AG08396 (cell line): Measurements from ENCODE around the gene ETV3L.
A peak's percentile ranks its signal among the peaks of the same experiment; 100 is the strongest.

ENCODE experiments used
- DNase-seq: peaks from one replicate; pipeline ENCODE4 v3.0.0; 2012; ENCODE audit warnings: low spot score, mixed read lengths

The ETV3L gene

GRCh38 chr1:157099633-157100009, at the start of gene ETV3L:
Gene ETV3L (minus strand): TSS chr1:157099808. CDS start chr1:157099523, 285 bp downstream.
- no peak for DNase-seq

GRCh38 chr1:157147906-157148700, 48.5 kb upstream of the ETV3L start:
- DNase-seq: no peak

- DNase-seq: no peak
Observed at GRCh38 chr1:157147037-157147436, 47.4 kb upstream of the ETV3L start.

DNA sequence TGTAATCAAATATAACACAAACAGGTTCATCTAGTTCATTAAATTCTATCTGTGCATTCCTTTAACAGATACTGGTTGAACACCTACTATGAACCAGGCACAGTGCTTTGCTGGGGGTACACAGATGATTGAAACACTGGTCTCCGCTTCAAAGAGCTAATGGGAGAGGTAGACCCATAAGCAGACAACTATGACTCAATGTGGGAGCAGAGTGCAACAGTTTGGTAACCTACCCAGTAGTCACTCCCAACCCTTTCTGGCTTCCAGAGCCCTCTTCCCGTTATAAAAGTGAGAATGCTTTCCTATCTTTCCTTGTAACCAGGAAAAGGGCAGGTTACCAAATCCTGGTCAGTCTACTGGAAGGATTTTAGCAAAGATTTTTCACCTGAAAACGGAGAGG, 46.6 kb upstream of the ETV3L start:
- no peak for DNase-seq

DNA sequence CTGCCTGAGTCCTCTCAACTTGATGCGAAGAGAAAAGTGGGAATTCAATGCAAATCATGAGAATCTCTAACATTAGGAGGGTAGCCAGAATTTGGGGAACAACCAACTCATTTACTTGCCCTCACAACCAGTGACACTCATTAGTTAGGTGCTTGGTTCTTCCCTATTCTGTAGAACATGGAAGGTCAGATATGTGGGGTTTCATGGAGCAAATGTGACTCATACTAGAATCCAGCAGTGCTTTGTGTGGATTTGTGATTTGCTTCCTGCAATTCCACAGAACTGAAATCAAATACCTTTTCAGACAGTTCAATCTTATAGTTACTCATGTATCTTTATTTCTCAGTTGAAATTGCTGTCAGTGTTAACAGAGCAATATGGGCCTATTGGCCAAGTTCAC, 45.5 kb upstream of the ETV3L start:
- no peak for DNase-seq

GRCh38 chr1:157144509-157144908, 44.9 kb upstream of the ETV3L start:
- no peak for DNase-seq

GRCh38 chr1:157142765-157143423, 43.3 kb upstream of the ETV3L start:
- DNase-seq: no peak

DNA sequence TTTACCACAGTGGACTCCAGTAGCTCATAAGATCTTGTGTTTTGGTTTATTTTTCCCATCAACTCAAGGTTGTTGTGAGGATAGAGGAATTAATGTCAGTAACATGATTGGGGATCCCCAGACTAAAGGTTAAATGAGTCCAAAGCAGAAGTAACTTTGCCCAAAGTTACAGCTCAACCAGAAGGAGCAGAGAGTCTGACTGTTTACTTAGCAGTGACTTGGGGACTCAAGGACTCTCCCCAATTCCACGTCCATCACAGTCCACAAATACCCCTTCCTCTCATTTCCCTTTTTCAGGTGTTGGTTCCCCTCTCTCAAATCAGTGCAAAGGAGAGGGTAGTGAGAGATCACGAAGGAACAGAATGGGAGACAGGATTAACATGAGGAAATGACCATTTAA, 42.6 kb upstream of the ETV3L start:
- DNase-seq: no peak

DNA sequence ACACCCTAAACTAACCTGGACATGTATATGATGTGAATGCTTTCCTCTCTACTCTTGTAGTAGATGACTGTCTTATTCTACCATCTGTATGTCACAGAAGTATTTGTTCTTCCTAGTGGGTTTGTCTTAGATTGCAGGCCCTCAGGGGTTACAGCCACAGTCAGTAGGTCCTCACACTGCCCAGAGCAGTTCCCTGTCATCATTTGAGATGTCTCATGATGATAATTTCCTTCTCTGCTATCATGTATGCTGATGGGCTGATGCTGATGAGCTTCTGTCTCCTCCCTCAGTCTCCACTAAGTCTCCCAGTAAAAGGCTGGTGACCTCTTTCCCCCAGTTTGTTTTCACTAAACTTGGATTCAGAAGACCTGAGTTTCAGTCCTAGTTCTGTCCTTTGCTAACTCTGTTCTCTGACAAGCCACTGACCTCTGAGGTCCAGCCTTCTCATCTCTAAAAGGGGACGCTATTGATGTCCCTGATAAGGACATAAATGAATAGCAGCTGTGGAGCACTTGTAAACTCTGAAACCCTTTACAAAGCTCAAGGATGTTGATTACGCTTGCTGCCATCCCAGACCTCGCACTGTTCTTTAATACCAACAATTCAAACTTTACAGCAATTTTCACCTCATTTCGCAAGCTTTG, 41.7 kb upstream of the ETV3L start:
- no peak for DNase-seq

DNA sequence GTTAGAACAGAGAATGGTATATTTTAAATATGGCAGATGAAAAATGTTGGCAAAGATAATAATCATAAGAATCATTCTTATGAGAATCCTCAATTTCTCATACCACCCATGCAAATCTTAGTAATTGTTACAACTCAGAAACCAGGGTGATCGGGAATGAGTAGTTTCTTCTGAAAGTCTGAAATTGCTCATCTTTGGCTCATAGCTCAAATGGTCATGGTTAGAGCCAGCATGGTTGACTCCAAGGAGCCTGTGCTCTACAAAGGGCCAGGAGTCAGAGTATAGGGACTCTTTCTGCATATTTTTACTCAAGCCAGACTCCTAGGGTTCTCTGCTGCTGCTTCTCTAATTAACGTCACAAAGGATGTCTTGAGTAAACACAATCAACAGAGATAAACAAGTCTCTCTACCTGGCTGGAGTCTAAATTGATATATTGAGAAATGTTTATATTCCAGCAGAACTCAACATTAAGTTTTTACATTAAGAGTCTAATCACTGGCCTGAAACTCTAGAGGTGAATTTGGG, 40.5 kb upstream of the ETV3L start:
- DNase-seq: no peak

DNA sequence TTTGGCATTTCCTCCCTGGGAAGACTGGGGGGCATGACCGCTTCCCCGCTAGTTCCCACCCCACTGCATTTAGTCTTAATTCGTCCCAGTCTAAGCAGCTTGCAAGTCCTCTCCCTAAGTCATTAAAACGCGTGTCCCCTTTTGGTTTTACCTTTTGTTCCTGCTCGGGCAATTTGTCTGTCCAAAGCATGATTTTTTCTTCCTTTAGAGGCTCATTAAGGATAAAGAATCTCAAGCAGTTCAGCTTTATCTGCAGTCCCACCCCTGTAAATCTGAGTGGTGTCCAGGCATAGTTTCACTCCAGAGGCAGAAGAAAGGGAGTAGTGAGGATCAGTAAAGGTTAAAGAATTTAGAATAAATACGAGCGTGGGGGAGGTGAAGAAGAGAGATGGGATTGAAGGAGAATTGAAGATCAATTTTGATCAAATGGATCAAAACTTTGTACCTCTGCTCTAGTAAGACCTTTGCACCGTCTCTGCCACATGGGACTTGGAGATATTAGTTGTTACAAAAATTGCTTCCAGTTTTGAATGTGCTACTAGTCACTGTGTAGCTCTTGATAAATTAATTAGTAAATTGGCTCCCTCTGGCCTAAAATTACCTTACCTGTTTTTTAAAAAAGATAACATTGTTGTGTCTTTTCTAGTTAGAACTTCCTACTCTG, 39.6 kb upstream of the ETV3L start:
- DNase-seq: no peak

DNA sequence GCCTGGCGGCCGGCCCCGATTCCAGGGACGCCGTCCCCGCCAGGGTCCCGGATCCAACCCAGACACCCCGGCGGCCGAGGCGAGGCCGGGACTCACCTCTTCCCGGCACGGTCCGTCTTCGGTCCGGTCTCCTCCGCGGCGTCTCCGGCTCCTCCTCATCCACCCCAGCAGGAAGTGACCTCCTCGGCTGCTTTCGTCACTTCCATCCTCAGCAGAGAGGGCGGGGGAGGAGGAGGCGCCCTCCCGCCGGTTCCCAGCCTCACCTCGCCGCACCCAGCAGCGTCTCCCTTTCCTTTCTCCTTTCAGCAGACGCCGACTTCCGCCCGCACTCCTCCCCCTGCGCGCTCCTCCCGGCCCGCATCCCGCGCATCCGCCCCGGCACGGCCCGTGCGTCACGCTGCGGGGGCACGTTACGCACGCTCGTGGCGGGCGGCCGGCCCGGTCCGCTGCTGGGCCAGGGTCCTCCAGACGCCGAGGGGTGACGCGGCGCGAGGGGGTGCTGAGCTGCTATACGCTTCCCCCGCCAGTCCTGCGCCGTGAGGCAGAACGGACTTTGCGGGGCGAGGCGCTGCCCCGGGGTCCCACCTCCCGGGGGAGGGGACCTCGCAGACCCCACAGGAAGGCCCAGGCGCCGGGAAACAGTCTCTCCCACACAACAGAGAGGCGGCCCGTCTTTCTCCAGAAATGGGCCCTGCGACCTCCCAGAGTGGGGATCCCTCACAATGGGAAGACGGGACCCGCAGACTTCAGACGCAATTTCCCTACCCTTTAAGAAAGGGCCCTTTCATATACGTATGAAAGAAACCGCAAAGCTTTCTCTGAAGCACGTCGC, 38.8 kb upstream of the ETV3L start, which contains the start of gene ETV3:
ETV3 (minus strand) TSS at position 176 of the 832 bp plus-strand sequence. CDS start 2,043 bp downstream, outside the sequence.
- DNase-seq: peak; percentile 95

- peak; percentile 30 for DNase-seq
Observed at GRCh38 chr1:157137408-157138219, 38.0 kb upstream of the ETV3L start.

DNA sequence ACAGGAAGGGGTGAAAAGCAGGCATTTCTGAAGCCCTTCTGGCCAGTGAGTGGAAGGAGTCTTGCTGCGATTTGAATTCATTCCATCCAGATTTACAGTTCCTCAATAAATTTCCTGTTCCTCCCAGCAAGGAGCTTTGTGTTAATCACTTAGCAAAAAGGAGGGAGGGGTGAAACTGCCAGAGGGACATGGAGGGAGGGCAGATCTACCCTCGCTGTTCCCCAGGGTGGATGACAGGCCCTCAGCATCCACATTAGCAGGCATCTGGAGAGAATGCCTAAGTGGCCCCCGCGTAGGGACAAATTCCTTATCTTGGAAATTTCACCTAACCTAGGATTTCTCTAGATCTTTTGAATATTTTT, 37.4 kb upstream of the ETV3L start:
- DNase-seq: peak; percentile 36

GRCh38 chr1:157136133-157136532, 36.5 kb upstream of the ETV3L start:
- DNase-seq: no peak

DNA sequence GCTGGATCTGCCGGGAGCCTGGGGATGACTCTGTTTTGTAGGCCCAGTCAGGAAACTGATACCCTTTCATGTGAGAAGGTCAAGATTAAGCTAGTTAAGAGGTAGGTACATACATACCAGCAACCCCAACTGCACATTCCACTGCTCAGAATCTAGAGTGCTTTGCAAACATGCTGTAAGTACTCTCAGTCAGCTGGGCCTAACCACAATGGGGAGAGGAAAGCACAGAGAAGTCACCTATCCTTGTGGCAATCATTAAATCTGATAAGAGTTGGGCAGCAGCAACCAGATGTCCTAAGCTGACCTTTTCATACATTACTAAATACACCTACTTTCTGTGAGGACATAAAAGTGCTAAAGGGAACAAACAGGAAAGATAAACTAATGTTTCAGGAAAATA, 36.0 kb upstream of the ETV3L start:
- no peak for DNase-seq

- DNase-seq: no peak
Observed at GRCh38 chr1:157135070-157135469, 35.5 kb upstream of the ETV3L start.

DNA sequence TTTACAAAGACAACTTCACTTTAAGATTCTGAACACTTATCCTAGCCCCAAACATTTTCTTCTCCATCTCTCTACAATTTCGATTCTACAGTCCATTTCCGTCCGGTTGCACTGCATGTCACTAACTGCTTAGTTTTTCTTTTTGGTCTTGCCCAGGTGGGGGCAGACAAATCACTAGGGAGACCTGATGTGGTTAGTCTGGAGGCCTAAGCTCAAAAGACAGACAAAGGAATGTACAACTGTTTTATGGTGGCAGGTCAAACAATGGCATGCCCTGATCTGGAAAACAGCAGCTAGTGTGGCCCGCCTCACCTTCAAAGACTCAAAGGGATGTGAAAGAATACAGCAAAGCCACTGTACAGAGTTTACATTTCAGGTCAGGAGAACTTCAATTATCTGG, 34.8 kb upstream of the ETV3L start:
- no peak for DNase-seq

GRCh38 chr1:157133426-157133825, 33.8 kb upstream of the ETV3L start:
- no peak for DNase-seq

GRCh38 chr1:157132616-157133167, 33.1 kb upstream of the ETV3L start:
- no peak for DNase-seq
